K562 (cell line): ENCODE measurements around the gene NEURL1. TPM values are rescaled to one million over a fixed set of nuclear protein-coding genes. Genes with fewer than 3 reads are reported as not detected.
A peak's percentile ranks its signal among the peaks of the same experiment; 100 is the strongest.

Source experiments
- ATAC-seq: fragments of 200-7000 bp; cut with Tn5 transposase; 3 replicates; pipeline ENCODE4 v1.9.1; 2020; ENCODE audit warnings: moderate library complexity
- BruUV-seq: library from RNA; stranded (reverse); fragments of 400-500 nt; replicated peaks from 2 replicates; lab custom pipeline; 2021; lab: Mats Ljungman, UMichigan
- CTCF ChIA-PET: fragments of 300-600 bp; formaldehyde crosslinking; extraction: SDS; loops from one replicate; lab custom pipeline; 2021; ENCODE audit warnings: low intra/inter-chr PET ratio; lab: Yijun Ruan, JAX
- POLR2A ChIA-PET: fragments of 300-600, 350-650 bp; sonication (Branson Sonifier 250); formaldehyde crosslinking; extraction: SDS; loops from one replicate; lab custom pipeline; 2021; ENCODE audit warnings: antibody characterized with exemption, inconsistent platforms; lab: Yijun Ruan, JAX
- DNase-seq, 4 experiments: peaks; one replicate each; pipeline versions ENCODE4 v3.0.0 to v3.0.0-alpha.2; 2011 to 2018; ENCODE audit warnings: low spot score in 3 of 4, mixed read lengths in 3 of 4; ENCODE audit errors: extremely low read depth in 1 of 4
- FAIRE-seq: peaks from 2 replicates; lab custom pipeline; 2011; peaks lifted over from hg19 to GRCh38; lab: Jason Lieb, UNC
- H2AFZ ChIP-seq: 2 replicates; pipeline ENCODE4 v1.6.0; 2011; ENCODE audit warnings: low read depth, low read length, control low read depth, inconsistent platforms
- H3K27ac ChIP-seq: fragments of 200-600 bp; 3 replicates; pipeline ENCODE4 v1.8.0; 2011; ENCODE audit warnings: low read depth, mild to moderate bottlenecking, control low read depth, inconsistent platforms, low read length, moderate library complexity, mixed read lengths; ENCODE audit errors: extremely low read depth
- H3K27me3 ChIP-seq, 2 experiments: fragments of 300-600 bp in 1 of 2; 2 replicates in 1 of 2; 3 replicates in 1 of 2; pipeline versions ENCODE4 v1.6.0 to v1.8.0; 2011; ENCODE audit warnings: inconsistent platforms in 2 of 2, low read length in 2 of 2, mild to moderate bottlenecking in 1 of 2, mixed read lengths in 1 of 2, moderate library complexity in 1 of 2; ENCODE audit not compliant: control insufficient read depth in 2 of 2, insufficient read depth in 2 of 2
- H3K36me3 ChIP-seq: fragments of 300-600 bp; 3 replicates; pipeline ENCODE4 v1.8.0; 2011; ENCODE audit warnings: mild to moderate bottlenecking, low read length, inconsistent platforms; ENCODE audit not compliant: control insufficient read depth, insufficient read depth
- H3K4me1 ChIP-seq, 2 experiments: fragments of 200-600 bp in 1 of 2; replicated peaks in 1 of 2; 2 replicates in 1 of 2; 3 replicates in 1 of 2; pipeline versions ENCODE4 v1.5.1 to v1.8.0; 2011; ENCODE audit warnings: inconsistent platforms in 2 of 2, low read length in 2 of 2, mild to moderate bottlenecking in 1 of 2, mixed read lengths in 1 of 2, moderate library complexity in 1 of 2; ENCODE audit not compliant: control insufficient read depth in 2 of 2, insufficient read depth in 2 of 2
- H3K4me2 ChIP-seq: 2 replicates; pipeline ENCODE4 v1.6.1; 2011; ENCODE audit warnings: low read length, control low read depth, inconsistent platforms, mixed read lengths; ENCODE audit not compliant: insufficient read depth
- H3K4me3 ChIP-seq: fragments of 200-600 bp; sonication (generic), shearing (Covaris generic); 2 replicates; pipeline ENCODE4 v1.5.1; 2016; ENCODE audit warnings: control low read depth, inconsistent platforms
- H3K79me2 ChIP-seq: fragments of 200-600 bp; 3 replicates; pipeline ENCODE4 v1.8.0; 2011; ENCODE audit warnings: low read length, inconsistent platforms; ENCODE audit not compliant: control insufficient read depth, insufficient read depth
- H3K9ac ChIP-seq, 2 experiments: 2 replicates each; pipeline versions ENCODE4 v1.6.0 to v1.6.1; 2011; ENCODE audit warnings: low read depth in 2 of 2, low read length in 2 of 2, control low read depth in 1 of 2, inconsistent platforms in 1 of 2, mild to moderate bottlenecking in 1 of 2, mixed read lengths in 1 of 2; ENCODE audit not compliant: insufficient read depth in 1 of 2
- H3K9me1 ChIP-seq: one replicate; pipeline ENCODE4 v1.6.0; 2011; ENCODE audit warnings: inconsistent platforms, mild to moderate bottlenecking, low read length, moderate library complexity; ENCODE audit not compliant: control insufficient read depth, insufficient read depth
- H3K9me3 ChIP-seq: replicated peaks from 2 replicates; pipeline ENCODE4 v1.5.1; 2011; ENCODE audit warnings: low read depth, low read length, inconsistent platforms; ENCODE audit not compliant: control insufficient read depth, insufficient read depth
- H4K20me1 ChIP-seq: replicated peaks from 2 replicates; pipeline ENCODE4 v1.6.1; 2011; ENCODE audit warnings: low read length, inconsistent platforms, mixed read lengths; ENCODE audit not compliant: control insufficient read depth, insufficient read depth
- CBX8 ChIP-seq: fragments of 200-600 bp; sonication (generic); IDR thresholded peaks from 2 replicates; pipeline ENCODE4 v1.6.1; 2012; ENCODE audit warnings: borderline replicate concordance, mixed run types, low read depth, mild to moderate bottlenecking, moderate library complexity, mixed read lengths, low read length, control low read depth, inconsistent platforms; ENCODE audit not compliant: poor library complexity, severe bottlenecking; ENCODE audit errors: extremely low read depth
- CREB3 ChIP-seq: fragments of 450-650 bp; conservative IDR thresholded peaks from 2 replicates; pipeline ENCODE4 v1.6.1; 2016; ENCODE audit warnings: missing genetic modification characterization, low read depth, mild to moderate bottlenecking, missing compliant biosample characterization, moderate library complexity
- HES1 ChIP-seq: fragments of 450-650 bp; IDR thresholded peaks from 2 replicates; pipeline ENCODE4 v1.6.1; 2016; ENCODE audit warnings: low read depth, mild to moderate bottlenecking, moderate library complexity
- MAFG ChIP-seq: fragments of 450-650 bp; conservative IDR thresholded peaks from 2 replicates; pipeline ENCODE4 v1.6.1; 2016; ENCODE audit warnings: missing genetic modification characterization, missing compliant biosample characterization
- MTA3 ChIP-seq: fragments of 450-650 bp; formaldehyde crosslinking; IDR thresholded peaks from 2 replicates; pipeline ENCODE4 v1.6.1; 2017; ENCODE audit warnings: mild to moderate bottlenecking, borderline replicate concordance
- NCOR1 ChIP-seq: fragments of 450-650 bp; IDR thresholded peaks from 2 replicates; pipeline ENCODE4 v1.6.1; 2016; ENCODE audit warnings: mild to moderate bottlenecking, moderate library complexity
- NELFE ChIP-seq: IDR thresholded peaks from 2 replicates; pipeline ENCODE4 v1.6.1; 2011; ENCODE audit warnings: mild to moderate bottlenecking; ENCODE audit not compliant: insufficient read depth, insufficient read length
- NFIX ChIP-seq: fragments of 250-450 bp; sonication (Bioruptor Pico); IDR thresholded peaks from 2 replicates; pipeline ENCODE4 v1.4.0; 2020; ENCODE audit warnings: low read depth, mild to moderate bottlenecking, moderate library complexity
- RAD51 ChIP-seq: fragments of 450-650 bp; IDR thresholded peaks from 2 replicates; pipeline ENCODE4 v1.7.1; 2016; ENCODE audit warnings: low read depth, mild to moderate bottlenecking, borderline replicate concordance
- SLC30A9 ChIP-seq: fragments of 250-450 bp; sonication (Bioruptor Pico); IDR thresholded peaks from 2 replicates; pipeline ENCODE4 v1.8.0; 2022; ENCODE audit warnings: mild to moderate bottlenecking, moderate library complexity
- SMC3 ChIP-seq: conservative IDR thresholded peaks from 2 replicates; pipeline ENCODE4 v1.6.1; 2011; ENCODE audit warnings: low read depth, low read length, improper control_type of control experiment; ENCODE audit not compliant: insufficient read depth
- ZNF512 ChIP-seq: IDR thresholded peaks from 2 replicates; pipeline ENCODE4 v1.6.1; 2016; ENCODE audit warnings: missing genetic modification characterization, missing compliant biosample characterization
- ZNF592 ChIP-seq: fragments of 450-650 bp; IDR thresholded peaks from 2 replicates; pipeline ENCODE4 v1.6.1; 2017; ENCODE audit warnings: antibody characterized with exemption, mild to moderate bottlenecking
- WGBS: fragments of 100-300 bp; shearing (Covaris generic); methylation state at CpG from one replicate; pipeline ENCODE4 v1.1.6; 2016; ENCODE audit warnings: low coverage, mixed read lengths; ENCODE audit not compliant: insufficient coverage; ENCODE audit errors: missing lambda C conversion rate; 5-methylcytosine and 5-hydroxymethylcytosine counted together
- in situ Hi-C: fragments of 300-500 bp; cut with MboI; formaldehyde crosslinking; loops from 4 replicates; pipeline ENCODE4 v1.15.0; 2018; ENCODE audit warnings: inconsistent platforms, mixed read lengths
- intact Hi-C: fragments of 100-400 bp; cut with micrococcal nuclease; formaldehyde crosslinking; loops from 2 replicates; pipeline ENCODE4 v1.14.2; 2022
- polyA plus RNA-seq, 8 experiments: library from polyadenylated mRNA; depleted of rRNA in 4 of 8; stranded (reverse) in 5 of 8; unstranded in 3 of 8; fragments of >200 nt; fragmentation: Nextera tagmentation in 2 of 8; fragmentation: Illumina TruSeq in 1 of 8; extraction: Ambion mirVana in 2 of 8; extraction: Trizol in 1 of 8; gene quantifications; 2 replicates each; pipeline versions ENCODE4 v1.2.1 to v1.2.3, GENCODE V29; 2011 to 2014; ENCODE audit warnings: inconsistent platforms in 1 of 8, missing spikeins in 1 of 8
- total RNA-seq, 7 experiments: library from RNA; depleted of rRNA in 6 of 7; stranded (reverse); fragments of >200 nt in 6 of 7; fragmentation: Illumina TruSeq in 2 of 7; extraction: Trizol in 2 of 7; gene quantifications; 2 replicates each; pipeline versions ENCODE4 v1.2.1 to v1.2.3, GENCODE V29; 2011 to 2021; ENCODE audit warnings: low replicate concordance in 1 of 7

Gene NEURL1
- total and polyA plus RNA-seq, 9 of the 15 experiments (the other 6 are each of a cell fraction or from before 2014, with no cell fraction given): 0.01 to 0.45 (median 0.16) TPM; not detected in 5

GRCh38 chr10:103605359-103606096 is 112.0 kb downstream of the NEURL1 start:
- FAIRE-seq (peak; percentile 85), DNase-seq (peak; percentile 52 to 65 (median 56)), ATAC-seq (peak; percentile 84)
- Histone ChIP-seq H3K27ac (no peak overlapping the region), H3K4me2 (no peak overlapping the region), H3K4me3 (no peak overlapping the region), H3K4me1 (peaks cover 3 to 5% of the 10 kb centered on the region in 2 experiments; a peak in 4 of 5 replicates), H3K27me3 (no peaks in the 10 kb centered on the region), H3K9ac (no peak overlapping the region), H3K9me3 (no peaks in the 10 kb centered on the region), H3K79me2 (no peaks in the 10 kb centered on the region), H4K20me1 (no peaks in the 10 kb centered on the region), H3K36me3 (peaks cover 15% of the 10 kb centered on the region; the same call in 2 of the 3 replicates), H2AFZ (no peak overlapping the region), H3K9me1 (no peaks in the 10 kb centered on the region)
- POLR2A ChIA-PET: interaction anchor here (0.7 kb wide), 1 partner anchor 13 kb away, joined by 3 read pairs; no protein-coding TSS in a partner anchor
- CTCF ChIA-PET: interaction anchor here (1.5 kb wide), 1 partner anchor 81 kb away, joined by 9 read pairs; no protein-coding TSS in a partner anchor
- in situ Hi-C loops: no loop called here
- 59% methylated on average over 12 of the region's 12 CpGs for WGBS
- BruUV-seq: no TSS peak
- intact Hi-C loops: loop anchor here (1.0 kb wide), 1 partner anchor 81 kb away; no protein-coding TSS in a partner anchor
- TF ChIP-seq NCOR1 (no peak), ZNF512 (tag) (no peak), CREB3 (tag) (no peak), ZNF592 (0 out of 2 replicates have a peak, but pooled peaks have one; percentile 17), RAD51 (no peak), CBX8 (no peak), MTA3 (no peak), NELFE (no peak), NFIX (CRISPR knock-in tag) (no peak), SLC30A9 (CRISPR knock-in tag) (no peak), HES1 (no peak), MAFG (no peak), SMC3 (peak; percentile 45; the same call in 1 of the 2 replicates)
